Cardiac septum (tissue), 1 donor: ENCODE data around the gene CCDC33. TPM values are rescaled to one million over a fixed set of nuclear protein-coding genes. Genes with fewer than 3 reads are reported as not detected.

Source experiments
- DNase-seq: peaks from one replicate; pipeline ENCODE4 v3.0.0-alpha.2; 2020; ENCODE audit warnings: low spot score
- intact Hi-C: fragments of 100-400 bp; cut with DNase I; formaldehyde crosslinking; loops from one replicate; pipeline ENCODE4 v1.14.0; 2022
- long read RNA-seq: library from polyadenylated mRNA; unstranded; transcript quantifications from one replicate; pipeline ENCODE4 v2.0.0, GENCODE V29; 2021
- total RNA-seq: library from RNA; stranded (reverse); fragmentation: NEBNext Ultra II Directional; extraction: Animal tissue kit (Norgen Biotek cat#: 25700); gene quantifications from one replicate; pipeline ENCODE4 v1.2.1, GENCODE V29; 2021
- donor health status: DM: no; HTN: no; CAD: no.

CCDC33 gene
- not detected for total RNA-seq
- long read RNA-seq: 0 reads

DNA sequence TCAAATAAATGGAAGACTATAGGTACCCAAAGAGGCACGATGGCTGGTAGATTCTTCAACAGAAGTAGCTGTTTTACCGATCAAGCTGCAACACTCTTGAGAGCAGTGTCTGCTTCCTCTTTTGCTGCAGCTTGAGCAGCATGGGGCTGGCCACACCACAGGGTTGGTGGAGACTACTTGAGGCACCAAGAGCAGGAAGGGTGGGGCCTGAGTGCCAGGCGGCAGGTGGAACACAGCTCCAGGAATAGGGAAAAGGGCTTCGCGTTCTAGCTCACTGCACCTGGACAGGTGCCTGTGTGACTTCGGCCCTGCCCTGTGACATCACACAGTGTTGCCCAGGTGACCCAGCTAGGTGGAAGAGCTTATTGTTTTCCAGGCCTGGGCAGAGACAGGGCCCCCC, at the start of gene CCDC33:
TSS of gene CCDC33 (plus strand) at position 365 of the 400 bp plus-strand sequence. CDS start 394 bp downstream, outside the sequence.
- DNase-seq: no peak
- intact Hi-C loops: no loop called here

DNA sequence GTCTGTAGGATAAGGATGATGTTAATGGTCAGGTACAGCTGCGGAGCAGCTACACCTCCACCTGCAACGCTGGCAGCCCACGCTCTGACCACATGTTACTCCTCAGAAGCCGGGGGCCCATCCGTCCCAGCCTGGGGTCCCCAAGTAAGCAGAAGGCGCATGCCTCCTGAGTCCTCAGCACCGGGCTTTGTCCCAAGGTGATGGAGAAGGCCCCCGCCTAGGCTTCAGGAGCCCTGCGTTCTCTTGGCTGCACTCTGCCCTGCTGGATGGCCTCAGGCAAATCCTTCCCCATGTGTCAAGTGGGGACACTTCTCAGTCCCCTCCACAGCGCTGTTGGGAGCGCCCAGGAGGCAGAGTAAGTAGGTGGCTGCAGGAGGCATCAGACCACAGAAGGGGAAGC, 47.9 kb upstream of the CCDC33 start:
- DNase-seq: no peak
- intact Hi-C loops: no loop called here

DNA sequence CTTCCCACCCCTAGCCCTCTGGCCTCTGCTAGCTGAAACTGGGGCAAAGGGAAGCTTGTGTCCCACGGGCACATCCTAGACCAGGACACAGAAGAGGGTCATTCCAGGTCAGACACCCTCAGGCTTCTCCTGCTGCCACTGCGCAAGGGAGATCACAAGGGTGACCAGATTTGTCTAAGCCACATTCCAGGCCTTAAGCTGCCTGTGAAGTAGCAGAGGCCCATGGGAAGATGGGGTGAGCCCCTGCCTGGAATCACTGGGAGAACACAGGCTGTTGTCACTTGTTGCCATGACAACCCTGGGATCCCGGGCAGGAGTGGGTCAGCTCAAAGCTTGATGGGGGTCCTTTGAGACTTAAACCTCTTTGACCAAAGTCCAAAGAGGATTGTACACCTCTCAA, 44.3 kb upstream of the CCDC33 start:
- no peak for DNase-seq
- intact Hi-C loops: no loop called here

DNA sequence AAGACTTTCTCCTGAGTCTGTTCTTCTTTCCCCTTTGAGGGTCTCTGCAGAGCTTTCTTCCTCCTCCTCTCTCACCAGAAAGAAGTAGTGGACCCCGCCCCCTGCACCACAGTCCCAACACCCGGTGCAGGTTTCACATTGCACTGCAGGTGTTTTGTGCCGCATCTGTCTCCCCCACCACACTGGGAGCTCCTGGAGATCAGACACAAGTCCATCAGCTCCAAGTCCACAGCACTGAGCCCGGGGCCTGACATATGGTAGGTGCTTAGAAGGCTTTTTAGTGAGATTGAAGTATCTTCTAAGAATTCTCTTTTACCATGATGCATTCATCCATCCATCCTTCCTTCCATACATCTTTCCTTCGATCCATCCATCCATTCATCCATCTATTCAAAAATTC, 43.4 kb upstream of the CCDC33 start:
- intact Hi-C loops: no loop called here
- DNase-seq: no peak

DNA sequence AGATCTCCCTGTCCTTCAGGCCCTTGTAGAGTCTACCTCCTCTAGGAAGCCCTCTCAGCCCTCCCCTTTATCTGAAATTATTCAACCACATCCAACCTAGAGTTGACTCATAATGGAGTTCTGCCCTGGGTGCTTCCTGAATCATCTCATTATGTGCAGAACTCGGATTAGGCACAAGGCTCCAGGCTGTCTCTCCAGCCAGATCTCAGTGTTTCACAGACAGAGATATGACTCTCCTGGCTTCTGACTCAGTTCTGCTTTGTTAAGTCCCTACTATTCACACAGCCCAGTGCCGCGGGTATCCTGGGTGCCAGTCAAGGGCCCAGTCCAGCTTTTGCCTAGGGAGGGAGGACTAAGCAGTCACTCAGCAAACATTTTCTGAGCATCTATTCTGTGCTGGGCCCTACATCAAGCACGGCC, 42.8 kb upstream of the CCDC33 start:
- DNase-seq: no peak
- intact Hi-C loops: no loop called here

DNA sequence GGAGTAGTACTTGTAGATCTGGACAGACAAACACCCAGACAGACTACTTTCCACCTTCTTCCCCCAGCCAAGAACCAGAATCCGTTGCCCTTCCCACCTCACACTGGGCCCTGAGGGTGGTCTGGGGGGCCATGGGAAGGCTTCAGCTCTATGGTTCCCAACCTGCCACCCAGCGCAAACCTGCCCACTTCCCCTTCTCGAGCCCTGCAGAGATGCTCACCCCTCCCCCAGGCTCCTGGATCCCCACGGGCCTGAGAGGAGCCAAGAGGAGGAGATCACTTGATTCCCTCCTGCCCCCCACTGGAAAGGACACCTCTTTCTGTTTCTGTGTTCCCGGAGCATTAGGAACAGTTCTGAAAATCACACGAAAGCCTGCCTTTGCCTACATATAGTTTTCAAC, 42.2 kb upstream of the CCDC33 start:
- intact Hi-C loops: no loop called here
- no peak for DNase-seq

DNA sequence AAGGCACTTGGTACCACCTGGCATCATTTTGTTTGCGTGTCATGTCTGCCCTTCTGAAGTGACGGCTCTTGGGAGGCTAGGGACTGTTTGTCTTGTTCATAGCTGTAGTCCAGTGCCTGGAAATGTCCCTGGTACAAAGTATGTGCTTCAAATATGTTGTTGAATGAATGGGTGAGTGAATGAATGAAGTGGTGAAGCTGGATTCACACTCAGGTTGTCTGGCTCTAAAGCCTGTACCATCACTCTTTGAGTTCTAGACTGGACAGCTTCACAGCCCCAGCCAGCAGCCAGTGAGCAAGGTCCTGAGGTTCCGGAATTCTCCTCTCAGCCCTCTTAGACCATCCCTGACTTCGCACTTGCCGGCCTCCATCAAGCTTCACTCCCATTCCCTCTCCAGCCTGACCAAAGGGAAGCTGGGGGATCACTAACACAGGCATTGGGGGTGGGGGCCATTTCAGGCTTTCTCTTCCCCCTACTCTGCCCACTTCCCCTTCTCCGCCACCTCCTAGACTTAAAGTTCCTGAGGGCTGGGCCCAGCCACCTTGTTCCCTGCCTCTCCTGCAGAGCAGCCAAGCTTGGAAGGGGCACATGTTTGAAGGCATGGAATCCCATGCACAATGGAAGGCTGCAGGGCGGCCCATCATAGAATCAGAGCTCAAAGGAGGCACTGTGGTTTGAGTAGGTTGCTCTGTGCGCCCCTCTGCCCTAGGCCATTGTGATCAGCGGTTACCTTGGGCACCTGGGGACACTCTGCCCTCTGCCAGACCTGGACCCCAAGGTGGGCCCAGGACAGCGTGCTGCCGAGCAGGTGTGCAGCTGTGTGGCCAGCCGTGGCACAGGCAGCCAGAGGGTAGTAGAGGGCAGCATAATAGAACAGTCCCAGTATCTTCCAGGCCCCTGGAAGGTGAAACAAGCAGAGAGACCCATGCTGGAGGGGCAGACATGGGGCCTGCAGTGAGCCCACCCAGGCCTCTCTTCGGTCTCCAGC, 41.3 kb upstream of the CCDC33 start:
- no peak for DNase-seq
- intact Hi-C loops: no loop called here

DNA sequence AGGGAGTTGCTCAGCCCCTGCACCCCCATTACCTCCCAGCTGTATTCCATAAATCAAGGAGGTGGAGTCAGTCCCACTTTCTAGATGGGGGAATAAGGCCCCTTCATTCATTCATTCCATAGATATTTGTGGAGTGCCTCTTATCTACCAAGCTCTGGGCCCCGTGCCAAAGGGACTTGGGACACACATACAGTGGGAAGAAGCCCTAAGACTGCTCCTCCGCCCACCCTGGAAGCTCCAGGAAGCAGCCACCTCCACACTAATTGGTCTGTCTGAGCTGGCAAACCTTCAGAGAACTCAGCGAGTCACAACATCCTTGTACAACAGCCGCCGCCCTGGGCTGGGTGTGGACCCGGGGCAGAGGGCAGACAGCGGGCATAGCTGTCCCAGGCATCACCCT, 40.0 kb upstream of the CCDC33 start:
- no peak for DNase-seq
- intact Hi-C loops: no loop called here

DNA sequence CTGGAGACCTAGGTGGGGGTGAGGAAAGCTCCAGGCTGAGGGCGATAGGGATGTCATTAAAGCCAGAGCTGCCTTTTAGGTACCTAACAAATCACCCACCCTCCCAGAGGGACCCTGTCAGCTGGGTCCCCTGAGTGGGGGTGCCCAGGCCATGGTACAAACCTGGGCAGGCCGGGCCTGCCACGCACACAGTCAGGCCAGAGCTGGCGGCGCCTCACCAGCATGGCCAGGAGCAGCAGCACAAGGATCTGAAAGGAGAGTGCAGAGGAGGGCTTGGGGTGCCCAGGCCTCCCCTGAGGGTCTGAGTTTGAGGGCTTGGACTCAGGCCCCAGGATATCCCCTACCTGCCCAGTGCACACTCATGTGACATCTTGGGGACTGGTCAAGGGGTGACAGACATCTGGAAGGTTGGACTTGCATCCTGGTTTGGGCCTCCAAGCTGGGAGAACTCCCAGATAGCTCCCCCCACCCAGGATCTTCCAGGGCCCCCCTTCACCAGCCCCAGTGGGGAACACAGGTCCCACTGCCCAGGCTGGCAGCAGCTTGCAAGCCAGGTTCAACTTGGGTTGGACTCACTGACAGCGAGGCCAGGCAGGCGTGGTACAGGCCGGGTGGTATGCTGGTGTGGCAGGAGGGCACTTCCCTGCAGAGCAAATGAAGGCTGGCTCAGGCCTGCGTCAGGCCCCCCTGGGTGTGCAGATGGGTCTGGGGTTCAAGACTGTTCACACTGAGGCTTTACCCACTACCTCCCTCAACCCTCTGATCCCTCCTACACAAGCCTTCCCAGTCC, 38.8 kb upstream of the CCDC33 start:
- intact Hi-C loops: no loop called here
- DNase-seq: no peak

DNA sequence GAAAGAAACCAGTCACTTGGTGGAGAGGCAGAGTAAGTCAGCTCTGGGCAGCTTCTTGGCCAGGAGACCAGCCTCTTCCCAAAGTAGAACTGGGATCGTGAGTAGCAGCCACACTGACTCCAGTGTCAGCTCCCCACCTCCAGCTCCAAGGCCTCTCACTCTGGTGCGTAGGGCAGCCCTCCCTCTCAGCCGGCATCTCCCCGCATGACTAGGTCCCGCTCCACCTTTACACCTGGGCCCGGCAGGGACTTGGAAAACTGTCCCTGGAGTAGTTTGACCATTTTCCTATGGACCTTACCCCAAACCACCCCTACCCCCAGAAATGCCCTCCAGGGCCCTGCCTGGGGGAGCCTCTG, 36.9 kb upstream of the CCDC33 start:
- no peak for DNase-seq

DNA sequence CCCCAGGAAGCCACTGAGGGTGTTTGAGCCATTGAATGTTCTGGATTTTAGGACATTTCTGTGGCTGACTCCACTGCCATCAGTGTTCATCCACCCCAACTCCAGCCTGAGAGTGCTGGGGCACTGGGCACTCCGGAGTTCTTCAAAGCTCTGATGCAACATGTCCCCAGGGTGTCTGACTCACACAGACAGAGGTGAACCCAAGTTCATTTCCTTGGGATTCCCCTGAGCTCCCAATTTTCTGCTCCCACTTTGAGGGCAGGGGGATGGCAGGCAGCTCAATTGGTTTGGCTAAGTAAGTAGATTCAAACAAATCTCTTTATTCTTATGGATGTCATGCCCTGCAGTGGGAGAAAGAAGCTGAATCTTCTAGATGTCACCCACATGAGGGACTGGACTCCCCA, 35.7 kb upstream of the CCDC33 start:
- intact Hi-C loops: no loop called here
- no peak for DNase-seq

More for the DNA sequence above, 36.9 kb upstream of the CCDC33 start:
- intact Hi-C loops: no loop called here

DNA sequence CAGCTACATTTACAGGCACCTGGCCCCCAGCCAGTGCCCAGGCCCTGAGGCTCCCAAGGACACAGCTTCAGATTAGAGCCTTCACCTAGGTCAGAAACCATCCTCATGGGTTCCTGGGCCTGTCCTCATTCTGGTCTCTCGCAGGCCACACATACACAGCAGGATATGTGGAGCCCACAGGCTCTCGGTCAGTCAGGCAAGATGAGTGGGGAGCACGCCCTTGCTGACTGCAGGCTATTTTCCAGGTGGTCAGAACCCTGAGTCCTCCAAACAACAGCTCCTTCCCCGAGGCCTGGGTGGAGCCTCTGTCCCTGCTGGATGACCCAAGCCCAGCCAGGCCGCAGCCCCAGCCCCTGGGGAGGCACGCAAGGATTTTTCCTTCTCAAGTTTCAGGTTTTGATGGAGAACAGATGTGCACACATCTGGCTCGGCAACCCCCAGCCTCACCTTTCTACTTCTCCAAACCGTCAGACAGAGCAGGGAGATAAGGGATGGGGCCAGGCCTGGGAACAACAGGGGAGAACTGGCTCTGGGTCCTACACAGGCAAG, 35.2 kb upstream of the CCDC33 start:
- DNase-seq: no peak
- intact Hi-C loops: no loop called here

DNA sequence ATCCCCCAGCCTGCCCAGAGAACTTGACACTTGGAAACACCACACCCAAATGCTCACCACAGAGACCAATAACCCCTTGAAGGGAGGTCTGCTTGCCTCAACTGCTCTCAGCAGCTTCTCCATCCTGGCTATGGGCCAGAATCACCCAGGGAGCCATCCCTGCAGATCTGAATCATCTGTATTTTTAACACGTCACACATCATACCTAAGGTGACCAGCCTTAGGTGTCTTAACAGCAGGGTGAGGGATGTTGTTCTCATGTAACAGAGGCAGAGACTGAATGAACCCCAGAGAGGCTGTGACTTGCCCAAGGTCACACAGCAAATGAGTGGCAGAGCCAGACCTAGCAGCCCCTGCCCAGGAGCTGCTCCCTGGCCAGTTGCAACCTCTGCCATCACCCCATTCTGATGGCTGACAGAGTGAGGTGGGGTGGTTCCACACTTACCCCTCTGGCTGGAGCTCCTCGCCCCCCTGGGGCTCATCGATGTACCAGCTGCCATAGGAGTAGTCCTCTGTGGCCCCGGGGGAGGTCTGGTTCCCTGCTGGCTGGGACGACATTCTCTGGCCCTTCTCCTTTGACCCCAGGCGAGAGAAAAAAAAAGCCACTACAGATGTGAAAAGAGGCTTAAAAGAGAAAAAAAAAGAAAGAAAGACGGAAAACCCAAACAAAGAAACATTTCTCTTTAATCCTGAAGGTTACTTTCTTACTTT, 34.3 kb upstream of the CCDC33 start:
- intact Hi-C loops: no loop called here
- no peak for DNase-seq

DNA sequence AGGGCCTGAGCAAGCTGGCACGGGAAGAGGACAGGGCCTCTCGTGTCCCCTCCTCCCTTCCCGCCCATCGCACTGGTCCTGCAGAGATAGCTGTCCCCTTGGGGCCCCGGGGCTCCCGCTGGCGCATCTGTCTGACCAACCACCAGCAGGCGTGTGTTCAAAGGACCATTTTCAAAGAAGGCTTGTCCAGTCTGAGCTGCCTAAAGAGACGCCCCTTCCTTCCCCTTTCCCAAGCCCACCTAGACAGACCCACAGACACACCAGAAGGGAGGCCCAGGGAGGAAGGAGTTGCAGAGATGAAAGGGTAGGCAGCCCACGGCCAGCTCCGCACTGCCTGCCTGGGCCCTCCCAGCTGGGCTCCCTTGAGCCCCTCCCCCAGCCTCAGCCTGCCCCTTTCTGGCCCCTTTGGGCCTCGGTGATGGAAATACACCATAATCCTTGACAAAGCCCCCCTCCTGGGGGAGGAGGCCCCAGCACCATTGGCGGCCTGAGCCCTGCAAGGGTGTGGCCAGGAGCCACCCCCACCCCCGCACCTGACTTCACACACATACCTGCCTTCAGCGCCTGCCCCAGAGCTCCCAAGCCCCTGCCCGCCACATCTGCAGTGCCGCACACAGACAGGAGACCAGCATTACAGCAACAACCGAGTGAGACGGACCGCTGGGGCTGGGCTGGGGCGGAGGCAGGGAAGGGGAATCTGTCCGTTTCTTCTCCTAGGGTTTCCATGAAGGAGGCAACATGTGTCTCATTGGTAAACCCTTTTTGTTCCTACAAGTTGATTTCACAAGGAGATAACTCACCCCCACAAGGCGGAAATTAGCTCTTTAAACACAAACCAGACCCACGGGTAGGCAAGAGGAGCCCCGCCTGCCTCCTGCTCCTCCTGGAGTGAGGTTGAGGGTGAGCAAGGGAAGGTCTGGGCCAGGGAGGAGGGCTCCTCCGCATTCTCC, 33.4 kb upstream of the CCDC33 start, which contains the start of gene STRA6:
TSS of gene STRA6 (minus strand) at position 336 of the 950 bp plus-strand sequence. CDS start 520 bp downstream, outside the sequence.
- intact Hi-C loops: no loop called here
- DNase-seq: no peak

DNA sequence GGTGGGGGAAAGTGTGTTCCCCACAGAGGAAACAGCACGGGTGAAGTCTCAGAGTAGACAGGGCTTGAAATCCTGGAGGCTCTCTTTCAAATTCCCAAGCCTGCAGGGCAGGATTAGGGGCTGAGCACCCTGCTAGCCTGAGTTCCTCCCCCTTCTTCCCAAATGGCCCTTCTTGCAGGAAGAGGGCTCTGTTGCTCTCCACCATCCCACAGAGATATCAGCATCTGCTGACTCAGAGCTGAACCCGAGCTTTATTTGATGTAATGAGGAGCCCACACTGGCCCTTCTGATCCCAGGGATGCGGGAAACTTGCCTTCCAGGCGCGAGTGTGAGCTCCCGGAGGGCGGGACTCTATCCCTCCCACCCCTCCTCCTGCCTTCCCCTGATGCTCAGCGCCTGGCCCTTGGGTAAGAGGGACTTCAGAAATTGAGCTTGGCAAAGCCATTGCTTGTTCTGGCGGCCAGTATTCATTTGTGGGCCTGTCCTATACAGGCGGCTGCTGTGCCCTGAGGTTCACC, 32.2 kb upstream of the CCDC33 start:
- no peak for DNase-seq
- intact Hi-C loops: no loop called here

DNA sequence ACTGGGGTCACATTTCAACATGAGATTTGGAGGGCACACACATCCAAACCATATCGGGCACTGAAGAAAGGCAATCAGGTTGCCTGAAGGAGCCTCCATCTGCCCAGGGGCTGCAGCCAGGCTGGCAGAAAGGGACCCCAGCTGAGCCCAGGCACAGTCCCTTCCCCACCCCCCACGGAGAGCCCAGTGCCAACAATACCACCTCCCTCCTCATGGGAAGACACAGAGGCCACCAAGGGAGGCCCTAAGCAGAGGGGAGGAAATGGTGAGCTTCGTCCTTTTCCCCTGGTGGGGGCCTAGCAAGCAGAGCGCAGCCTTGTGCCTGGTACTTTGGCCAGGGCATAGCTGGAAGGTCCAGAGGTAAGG, 30.6 kb upstream of the CCDC33 start:
- intact Hi-C loops: no loop called here

DNA sequence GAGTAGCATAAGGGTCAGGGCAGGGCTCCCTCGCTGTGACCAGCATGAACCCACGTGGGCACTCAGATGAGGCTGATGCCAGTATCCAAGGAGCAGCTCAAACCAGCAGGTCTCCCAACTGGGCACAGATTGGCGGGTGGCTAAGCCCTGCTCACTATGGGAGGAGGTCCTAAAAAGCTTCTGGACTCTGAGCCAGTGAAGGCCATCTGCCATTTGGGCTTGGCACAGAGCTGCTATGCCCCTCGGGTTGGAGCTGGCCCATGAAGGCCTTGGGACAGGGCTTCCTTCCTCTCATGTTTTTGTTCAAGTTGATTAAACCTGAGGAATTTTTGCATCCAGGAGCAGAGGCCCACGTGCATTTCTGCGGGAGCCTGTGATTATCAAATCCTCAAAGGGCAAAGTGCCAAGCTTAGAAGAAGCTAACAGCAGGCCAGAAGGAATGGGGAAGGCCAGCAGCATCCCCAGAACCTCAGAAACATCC, 29.3 kb upstream of the CCDC33 start:
- intact Hi-C loops: no loop called here
- DNase-seq: no peak

More for the DNA sequence above, 30.6 kb upstream of the CCDC33 start:
- DNase-seq: no peak
